DMS53 (cell line): ENCODE data around the gene UBA6.
"Not testable (repeated sequence)": the region's sequence is repeated elsewhere in the genome, so short reads cannot be mapped to it uniquely, and the experiment has no call there.

ENCODE experiments used
- DNase-seq: peaks from one replicate; lab custom pipeline; 2025; lab: John Stamatoyannopoulos, UW

UBA6 gene

GRCh38 chr4:67700738-67701516 lies at the start of gene UBA6:
TSS of gene UBA6 (minus strand) at chr4:67701155. CDS start at chr4:67701119, 36 bp downstream.
- DNase-seq: peak; percentile 98

GRCh38 chr4:67750691-67751090 lies 49.7 kb upstream of the UBA6 start:
- DNase-seq: no peak

GRCh38 chr4:67749286-67749685 lies 48.3 kb upstream of the UBA6 start:
- DNase-seq: no peak

GRCh38 chr4:67746797-67747495 lies 46.0 kb upstream of the UBA6 start:
- DNase-seq: peak; percentile 51

GRCh38 chr4:67744561-67745283 lies 43.8 kb upstream of the UBA6 start:
- no peak for DNase-seq

DNA sequence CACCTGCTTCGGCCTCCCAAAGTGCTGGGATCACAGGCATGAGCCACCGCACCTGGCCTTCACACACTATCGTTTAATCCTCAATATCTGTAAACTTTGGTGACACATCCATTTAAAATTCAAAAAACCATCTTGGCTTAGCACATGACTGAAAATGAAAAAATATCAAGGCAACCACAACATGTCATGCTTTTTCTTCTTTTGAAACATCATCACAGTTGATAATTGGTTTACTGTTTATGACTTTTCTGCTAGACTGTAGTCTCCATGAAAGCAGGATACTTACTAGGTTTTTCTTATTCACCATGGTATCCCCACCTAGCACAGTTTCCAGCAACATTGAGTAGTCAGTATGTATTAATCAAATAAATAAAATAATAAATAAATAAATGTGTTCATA lies 42.2 kb upstream of the UBA6 start:
- DNase-seq: no peak

DNA sequence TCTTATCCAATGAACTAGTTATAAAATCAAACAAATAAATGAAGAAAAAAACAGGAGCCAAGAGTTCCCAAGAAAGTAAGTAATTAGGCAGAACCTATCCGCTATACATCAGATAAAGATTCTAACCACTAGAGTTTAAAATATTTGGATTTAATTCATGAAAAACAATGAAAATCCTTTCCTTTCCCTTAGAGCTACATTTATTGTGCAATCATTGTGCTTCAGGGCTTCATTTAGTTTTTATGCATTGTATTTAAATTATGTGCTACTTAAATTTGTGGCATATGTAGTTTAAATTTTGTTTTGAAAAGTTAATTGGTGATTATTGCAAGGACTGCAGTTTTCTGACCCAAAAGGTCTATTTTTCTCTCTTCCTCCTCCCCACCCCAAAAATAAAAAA lies 35.3 kb upstream of the UBA6 start:
- no peak for DNase-seq

DNA sequence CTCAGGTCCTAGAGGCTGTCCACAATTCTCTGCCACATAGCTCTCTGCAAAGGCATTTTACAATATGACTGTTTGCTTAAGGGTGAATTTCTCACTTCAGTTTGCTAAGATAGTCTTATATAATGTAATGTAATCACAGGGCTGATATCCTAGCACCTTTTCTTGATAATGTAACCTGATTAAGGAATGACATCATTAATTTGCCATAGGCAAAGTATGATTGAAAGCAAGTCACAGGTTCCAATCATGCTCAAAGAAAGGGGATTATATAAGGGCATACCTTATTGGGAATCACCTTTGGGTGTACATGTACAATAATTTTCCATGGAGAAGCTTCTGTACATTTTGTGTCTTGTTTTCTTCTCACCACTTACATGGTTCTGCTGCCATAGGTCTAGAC lies 34.4 kb upstream of the UBA6 start:
- DNase-seq: no peak

DNA sequence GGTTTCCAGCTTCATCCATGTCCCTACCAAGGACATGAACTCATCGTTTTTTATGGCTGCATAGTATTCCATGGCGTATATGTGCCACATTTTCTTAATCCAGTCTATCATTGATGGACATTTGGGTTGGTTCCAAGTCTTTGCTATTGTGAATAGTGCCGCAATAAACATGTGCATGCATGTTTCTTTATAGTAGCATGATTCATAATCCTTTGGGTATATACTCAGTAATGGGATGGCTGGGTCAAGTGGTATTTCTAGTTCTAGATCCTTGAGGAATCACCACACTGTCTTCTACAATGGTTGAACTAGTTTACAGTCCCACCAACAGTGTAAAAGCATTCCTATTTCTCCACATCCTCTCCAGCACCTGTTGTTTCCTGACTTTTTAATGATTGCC lies 29.6 kb upstream of the UBA6 start:
- DNase-seq: not testable (repeated sequence)

DNA sequence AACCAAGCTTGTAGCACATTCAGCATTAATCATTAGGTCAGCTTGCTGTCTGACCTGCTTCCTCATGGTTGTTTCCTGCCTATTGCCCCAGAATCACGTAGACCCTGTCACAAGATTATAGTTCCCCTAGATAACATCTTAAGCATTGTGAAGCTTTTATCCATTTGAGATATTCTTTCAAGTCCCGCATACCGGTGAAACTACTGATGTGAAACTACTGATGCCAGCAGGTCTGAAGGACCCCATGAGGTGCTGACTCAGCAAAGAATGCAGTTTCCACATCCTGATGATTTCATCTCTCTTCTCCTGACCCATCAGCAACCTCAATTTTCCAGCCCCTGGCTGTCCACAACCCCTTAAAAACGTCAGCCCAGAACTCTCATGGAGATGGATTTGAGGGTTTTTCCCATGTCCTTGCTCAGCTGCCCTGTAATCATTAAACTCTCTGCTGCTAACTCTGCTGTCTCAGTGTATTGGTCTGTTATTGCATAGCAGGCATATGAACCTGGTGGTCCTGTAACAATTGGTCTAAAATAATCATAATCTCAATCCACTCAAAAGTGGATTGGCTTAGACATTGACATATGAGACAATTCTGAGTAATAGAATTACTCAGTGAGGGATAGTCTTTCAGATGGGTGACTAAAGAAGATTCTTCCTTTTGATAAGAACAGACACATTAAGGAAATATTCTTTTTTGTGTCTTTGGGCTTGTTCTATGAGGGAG lies 26.3 kb upstream of the UBA6 start:
- DNase-seq: no peak

- DNase-seq: no peak
These were observed 25.0 kb upstream of the UBA6 start for GRCh38 chr4:67725981-67726380.

DNA sequence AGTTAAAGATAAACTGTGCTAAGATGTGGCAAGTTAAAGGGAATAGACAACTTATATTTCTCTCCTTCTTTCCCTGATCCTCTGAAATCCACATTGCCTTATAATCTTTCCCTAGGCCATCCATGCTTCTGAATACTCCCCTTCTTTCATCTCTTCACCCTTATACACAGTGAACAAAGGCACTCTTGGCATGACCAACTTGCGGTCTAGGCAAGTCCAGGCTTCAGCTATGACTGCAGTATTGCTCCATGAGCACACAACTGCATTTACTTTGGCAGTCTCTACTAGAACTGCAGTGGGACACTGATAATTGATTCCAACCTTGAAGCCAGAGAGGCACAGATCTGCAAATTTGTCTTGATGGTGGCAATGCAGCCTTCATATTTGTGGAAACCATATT lies 24.2 kb upstream of the UBA6 start:
- DNase-seq: no peak

DNA sequence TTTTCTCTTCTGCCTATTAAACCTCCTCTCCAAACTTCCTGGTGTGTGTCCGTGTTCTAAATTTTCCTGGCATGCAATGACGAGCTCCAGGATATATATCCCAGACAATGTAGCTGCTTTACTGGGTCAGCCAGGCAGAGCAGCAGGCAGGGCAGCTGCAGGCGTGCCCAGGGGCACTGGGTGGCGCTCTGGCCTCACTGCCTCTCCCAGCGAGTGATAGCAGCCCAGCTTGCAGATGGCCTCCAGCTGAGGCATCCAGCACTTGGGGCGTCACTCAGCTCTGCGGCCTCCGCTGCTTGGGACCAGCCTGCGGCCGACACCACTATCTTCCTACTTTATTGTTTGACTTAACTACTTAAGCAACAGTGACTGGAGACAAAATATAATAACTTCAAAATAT lies 23.0 kb upstream of the UBA6 start:
- peak; percentile 8 for DNase-seq

DNA sequence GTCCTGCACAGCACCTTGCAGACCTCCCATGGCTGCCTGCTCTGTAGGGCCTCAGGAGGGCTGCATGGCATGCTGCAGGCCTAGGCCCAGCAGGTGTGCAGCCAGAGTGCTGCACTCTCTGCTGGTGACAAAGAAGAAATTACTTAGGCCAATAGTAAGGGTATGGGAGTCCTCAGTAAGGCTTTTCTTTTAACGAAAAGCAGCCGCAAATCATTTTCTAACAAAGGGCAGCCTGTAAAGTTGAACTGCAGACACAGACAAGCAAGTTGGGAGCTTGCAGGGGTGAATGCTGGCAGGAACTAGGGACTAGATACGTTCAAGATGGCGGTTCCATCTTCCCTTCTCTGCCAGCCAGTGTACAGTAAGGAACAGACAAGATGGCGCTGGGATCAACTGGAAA lies 22.4 kb upstream of the UBA6 start:
- no peak for DNase-seq

DNA sequence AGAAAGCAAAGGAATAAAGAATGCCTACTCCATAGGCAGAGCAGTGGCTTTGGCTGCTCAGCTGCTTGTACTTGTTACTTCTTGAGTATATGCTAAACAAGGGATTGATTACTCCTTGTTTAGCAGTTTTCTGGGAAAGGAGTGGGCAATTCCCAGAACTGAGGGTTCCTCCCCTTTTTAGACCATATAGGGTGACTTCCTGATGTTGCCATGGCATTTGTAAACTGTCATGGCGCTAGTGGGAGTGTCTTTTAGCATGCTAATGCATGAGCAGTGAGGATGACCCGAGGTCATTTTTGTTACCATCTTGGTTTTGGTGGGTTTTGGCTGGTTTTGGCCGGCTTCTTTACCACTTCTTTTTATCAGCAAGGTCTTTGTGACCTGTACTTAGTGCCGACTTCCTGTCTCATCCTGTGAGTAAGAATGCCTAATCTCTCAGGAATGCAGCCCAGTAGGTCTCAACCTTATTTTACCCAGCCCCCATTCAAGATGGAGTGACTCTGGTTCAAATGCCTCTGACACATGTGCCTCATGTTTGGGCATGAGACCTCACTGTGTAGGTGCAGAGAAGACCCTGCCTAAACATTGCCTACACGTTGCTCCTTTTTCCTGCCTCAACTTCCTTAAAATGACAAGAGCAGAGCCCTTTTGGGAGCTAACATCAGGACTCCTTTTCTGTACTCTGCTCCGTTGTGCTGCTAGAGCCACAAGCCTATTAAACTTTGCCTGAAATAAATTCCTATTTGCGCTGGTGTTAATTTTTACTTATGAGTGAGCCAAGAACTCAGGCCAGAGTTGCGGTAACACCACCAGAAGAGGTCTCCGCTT lies 21.0 kb upstream of the UBA6 start:
- DNase-seq: peak; percentile 33

- DNase-seq: no peak
These were observed 20.4 kb upstream of the UBA6 start for GRCh38 chr4:67721315-67721769.

GRCh38 chr4:67719953-67720617 lies 19.1 kb upstream of the UBA6 start:
- DNase-seq: no peak

GRCh38 chr4:67718848-67719247 lies 17.9 kb upstream of the UBA6 start:
- no peak for DNase-seq

- no peak for DNase-seq
These were observed 16.6 kb upstream of the UBA6 start for GRCh38 chr4:67717586-67717985.

DNA sequence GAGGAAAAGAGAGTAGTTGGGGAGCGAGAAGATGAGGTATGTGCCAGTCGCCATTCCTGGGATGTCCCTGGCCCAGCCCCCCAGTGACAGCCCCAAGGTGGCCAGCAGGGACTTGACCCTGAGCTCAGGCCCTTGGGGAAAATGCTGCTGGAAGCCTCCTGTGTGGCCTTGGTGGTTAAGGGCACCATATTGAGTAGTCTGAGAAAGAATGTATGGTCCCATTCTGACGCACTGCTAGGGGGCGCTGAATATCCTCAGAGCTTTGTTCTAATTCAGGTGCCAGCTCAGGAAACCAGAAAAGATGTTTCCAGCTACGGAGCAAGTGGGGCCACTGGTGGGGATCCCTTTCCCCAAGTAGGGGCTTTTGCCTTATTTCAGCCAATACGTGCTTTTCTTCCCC lies 14.0 kb upstream of the UBA6 start:
- DNase-seq: no peak

DNA sequence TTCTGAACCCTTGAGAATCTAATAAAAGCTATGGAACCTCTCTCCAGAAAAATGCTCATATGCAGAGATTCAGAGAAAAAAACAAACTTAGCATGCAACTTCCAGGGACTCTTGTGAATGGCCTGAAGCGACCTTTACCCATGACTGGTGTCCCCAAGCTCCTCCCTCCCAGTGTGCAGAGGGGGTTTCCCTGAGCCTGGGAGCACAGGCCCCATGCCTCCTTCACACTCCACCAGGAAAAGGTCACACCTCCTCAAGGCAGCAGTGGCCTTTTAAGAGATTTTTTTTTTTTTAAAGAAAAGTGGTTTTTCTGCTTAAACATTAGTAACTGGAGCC lies 13.3 kb upstream of the UBA6 start:
- peak; percentile 28 for DNase-seq
